GM06990 (cell line): ENCODE results near the gene TMEM163.

Source experiments
- DNase-seq: peaks from one replicate; pipeline ENCODE4 v3.0.0-alpha.2; 2011; ENCODE audit not compliant: insufficient read length; ENCODE audit errors: extremely low read depth
- H3K27me3 ChIP-seq: replicated peaks from 2 replicates; pipeline ENCODE4 v1.6.0; 2011; ENCODE audit warnings: low read length; ENCODE audit not compliant: control insufficient read depth, insufficient read depth
- H3K36me3 ChIP-seq: 2 replicates; pipeline ENCODE4 v1.5.1; 2011; ENCODE audit warnings: low read length; ENCODE audit not compliant: control insufficient read depth, insufficient read depth
- H3K4me3 ChIP-seq: replicated peaks from 2 replicates; pipeline ENCODE4 v1.5.1; 2011; ENCODE audit warnings: low read depth, mild to moderate bottlenecking, control low read depth, low read length
- TF ChIP-seq, protein P1 (sequence below): IDR thresholded peaks from 2 replicates; pipeline ENCODE4 v1.5.1; 2011; ENCODE audit warnings: low read length, control low read depth, mild to moderate bottlenecking, inconsistent platforms; ENCODE audit not compliant: insufficient read depth, poor library complexity, severe bottlenecking

The TMEM163 gene

DNA sequence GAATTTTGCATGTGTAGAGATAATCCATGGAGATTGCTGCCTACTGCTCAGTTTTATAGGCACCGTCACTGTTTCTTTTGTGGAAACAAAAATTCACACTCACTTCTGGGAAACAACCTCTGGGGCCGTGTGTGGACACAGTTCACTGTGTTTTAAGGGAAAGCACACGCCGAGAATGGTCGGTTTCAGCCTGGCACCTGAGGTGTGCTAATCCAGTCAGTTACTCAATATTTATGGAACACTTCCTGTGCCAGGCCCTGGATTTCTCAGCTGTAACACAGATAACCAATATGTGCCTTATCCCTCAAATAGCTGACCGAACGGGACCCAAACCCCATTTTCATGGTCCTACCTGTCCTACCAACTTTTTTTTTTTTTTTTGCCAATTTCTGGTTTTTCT, 285.3 kb downstream of the TMEM163 start:
- TF ChIP-seq, protein P1, sequence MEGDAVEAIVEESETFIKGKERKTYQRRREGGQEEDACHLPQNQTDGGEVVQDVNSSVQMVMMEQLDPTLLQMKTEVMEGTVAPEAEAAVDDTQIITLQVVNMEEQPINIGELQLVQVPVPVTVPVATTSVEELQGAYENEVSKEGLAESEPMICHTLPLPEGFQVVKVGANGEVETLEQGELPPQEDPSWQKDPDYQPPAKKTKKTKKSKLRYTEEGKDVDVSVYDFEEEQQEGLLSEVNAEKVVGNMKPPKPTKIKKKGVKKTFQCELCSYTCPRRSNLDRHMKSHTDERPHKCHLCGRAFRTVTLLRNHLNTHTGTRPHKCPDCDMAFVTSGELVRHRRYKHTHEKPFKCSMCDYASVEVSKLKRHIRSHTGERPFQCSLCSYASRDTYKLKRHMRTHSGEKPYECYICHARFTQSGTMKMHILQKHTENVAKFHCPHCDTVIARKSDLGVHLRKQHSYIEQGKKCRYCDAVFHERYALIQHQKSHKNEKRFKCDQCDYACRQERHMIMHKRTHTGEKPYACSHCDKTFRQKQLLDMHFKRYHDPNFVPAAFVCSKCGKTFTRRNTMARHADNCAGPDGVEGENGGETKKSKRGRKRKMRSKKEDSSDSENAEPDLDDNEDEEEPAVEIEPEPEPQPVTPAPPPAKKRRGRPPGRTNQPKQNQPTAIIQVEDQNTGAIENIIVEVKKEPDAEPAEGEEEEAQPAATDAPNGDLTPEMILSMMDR, result no peak
- H3K36me3 ChIP-seq, result peaks cover 39% of the 10 kb centered on the region

DNA sequence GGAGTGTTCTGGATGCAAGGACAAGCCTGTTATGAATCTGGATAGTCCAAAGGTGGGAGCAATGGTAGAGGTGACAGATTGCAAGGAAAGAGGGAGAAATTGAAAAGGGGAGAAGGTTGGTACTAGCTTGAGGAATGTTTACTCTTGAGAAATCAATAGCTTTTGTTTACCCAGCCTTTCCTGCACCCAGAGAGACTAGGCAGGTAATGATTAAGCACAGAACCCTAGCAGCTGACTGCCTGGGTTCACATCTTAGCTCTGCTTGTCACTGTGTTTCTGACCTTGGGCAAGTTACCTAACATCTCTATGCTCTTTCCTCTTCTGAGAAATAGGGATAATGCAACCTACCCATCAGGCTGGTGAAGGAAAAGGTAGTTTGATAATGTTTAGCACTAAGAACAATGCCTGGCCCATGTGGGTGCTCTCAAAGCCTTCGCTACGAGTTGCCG, 286.3 kb downstream of the TMEM163 start:
- DNase-seq, result no peak
- no peaks in the 10 kb centered on the region for H3K27me3 ChIP-seq
- TF ChIP-seq, protein P1, result no peak
- H3K4me3 ChIP-seq, result no peak overlapping the region
- peaks cover 42% of the 10 kb centered on the region for H3K36me3 ChIP-seq

More for the DNA sequence above, 285.3 kb downstream of the TMEM163 start:
- Histone ChIP-seq H3K27me3 (no peaks in the 10 kb centered on the region), H3K4me3 (no peak overlapping the region)
- DNase-seq, result no peak

DNA sequence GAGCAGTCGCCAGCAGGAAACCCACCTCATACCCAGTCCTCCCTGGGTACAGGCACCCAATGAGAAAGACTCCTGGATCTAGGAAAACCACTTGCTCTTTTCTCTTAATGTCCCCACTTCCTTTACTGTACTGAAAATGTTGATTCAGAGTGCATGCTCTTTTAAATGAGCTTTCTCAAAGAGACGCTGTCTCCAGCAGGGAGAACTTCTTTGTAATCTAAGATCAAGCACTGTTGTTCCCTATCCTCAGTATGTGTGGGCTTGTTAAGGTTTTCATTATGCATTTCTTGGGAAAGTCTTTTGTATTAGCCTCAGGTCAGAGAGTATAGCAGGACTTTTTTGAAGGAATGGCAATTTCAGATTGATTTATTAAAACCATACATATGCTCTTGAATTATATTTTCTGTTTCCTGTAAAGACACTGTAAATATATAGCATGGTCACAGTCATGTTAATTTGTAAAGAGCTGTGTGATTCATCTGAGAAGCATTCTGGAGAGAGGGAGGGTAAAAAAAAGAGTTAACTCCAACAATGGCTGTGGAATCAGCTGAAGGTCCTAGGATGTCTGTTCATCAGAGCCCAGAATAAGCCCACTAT, 286.9 kb downstream of the TMEM163 start:
- no peak for DNase-seq
- TF ChIP-seq, protein P1, result no peak
- H3K36me3 ChIP-seq, result peaks cover 42% of the 10 kb centered on the region
- H3K4me3 ChIP-seq, result no peak overlapping the region
- no peaks in the 10 kb centered on the region for H3K27me3 ChIP-seq

DNA sequence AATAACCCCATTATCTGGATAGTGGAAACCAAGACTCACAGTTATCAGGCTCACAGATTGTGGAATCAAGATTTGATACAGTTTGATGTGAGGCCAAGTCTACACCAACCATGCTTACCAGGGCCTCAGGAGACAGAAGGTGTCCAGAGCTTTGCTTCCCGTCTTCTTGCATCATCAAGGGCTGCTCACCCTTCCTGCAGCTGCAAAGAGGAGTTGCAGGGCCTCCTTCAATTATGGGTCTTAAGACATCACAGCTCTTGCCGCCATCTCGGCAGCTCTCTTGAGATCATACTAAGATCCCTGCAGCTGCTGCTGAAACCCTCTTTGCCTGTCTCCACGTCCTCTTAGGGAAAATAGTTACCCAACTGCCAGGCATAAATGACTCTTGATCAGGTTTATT, 288.9 kb downstream of the TMEM163 start:
- no peak overlapping the region for H3K4me3 ChIP-seq
- H3K36me3 ChIP-seq, result peaks cover 36% of the 10 kb centered on the region
- DNase-seq, result no peak
- TF ChIP-seq, protein P1, result no peak
- no peaks in the 10 kb centered on the region for H3K27me3 ChIP-seq

DNA sequence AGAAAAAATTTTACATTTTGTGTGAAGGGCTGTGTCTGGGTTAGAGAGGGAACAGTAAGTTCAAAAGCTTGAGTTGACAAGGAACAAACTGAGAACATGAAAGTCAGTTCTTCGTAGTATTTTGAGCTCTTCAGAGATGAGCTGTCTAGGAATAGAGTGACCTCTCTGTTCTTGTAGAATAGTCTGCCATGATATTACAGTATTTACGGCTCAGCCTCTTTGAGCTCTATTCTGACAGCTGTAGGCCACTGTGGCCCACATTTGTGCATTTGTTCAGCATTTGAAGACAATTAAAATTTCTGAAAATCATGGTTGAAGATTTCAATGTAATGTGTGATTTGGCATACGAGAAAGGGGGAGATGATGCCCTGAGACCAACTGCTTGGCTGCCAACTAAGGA, 292.1 kb downstream of the TMEM163 start:
- TF ChIP-seq, protein P1, result no peak
- DNase-seq, result no peak
- peaks cover 31% of the 10 kb centered on the region for H3K36me3 ChIP-seq
- H3K4me3 ChIP-seq, result no peak overlapping the region
- no peaks in the 10 kb centered on the region for H3K27me3 ChIP-seq
